Lung (tissue), 12 donors: ENCODE results near the gene EFHD2. TPM values are rescaled to one million over a fixed set of nuclear protein-coding genes. Genes with fewer than 3 reads are reported as not detected.
"Not testable (repeated sequence)": the region's sequence is repeated elsewhere in the genome, so short reads cannot be mapped to it uniquely, and the experiment has no call there.

Experiments used
- ATAC-seq: fragments of 200-7000 bp; cut with Tn5 transposase; one replicate; pipeline ENCODE4 v1.9.1; 2020; ENCODE audit warnings: moderate number of reproducible peaks; ENCODE audit not compliant: insufficient read depth, low FRiP score
- DNase-seq, 3 donors: peaks; one replicate each; pipeline ENCODE4 v3.0.0-alpha.2; 2013 to 2017
- H3K27ac ChIP-seq, 2 donors: one replicate each; pipeline ENCODE4 v1.5.1; 2013; ENCODE audit warnings: mild to moderate bottlenecking in 2 of 2, moderate library complexity in 2 of 2, control low read depth in 1 of 2, inconsistent platforms in 1 of 2, low read depth in 1 of 2, low read length in 1 of 2
- H3K27me3 ChIP-seq, 3 donors: one replicate each; pipeline ENCODE4 v1.5.1; 2013; ENCODE audit warnings: low read length in 2 of 3; ENCODE audit not compliant: control insufficient read depth in 3 of 3, insufficient read depth in 3 of 3
- H3K36me3 ChIP-seq, 4 donors: one replicate each; pipeline ENCODE4 v1.5.1; 2013; ENCODE audit warnings: low read length in 4 of 4, mild to moderate bottlenecking in 1 of 4, moderate library complexity in 1 of 4; ENCODE audit not compliant: control insufficient read depth in 4 of 4, insufficient read depth in 4 of 4
- H3K4me1 ChIP-seq, 5 donors: one replicate each; pipeline ENCODE4 v1.5.1; 2013; ENCODE audit warnings: low read length in 5 of 5, mild to moderate bottlenecking in 2 of 5, moderate library complexity in 1 of 5; ENCODE audit not compliant: control insufficient read depth in 5 of 5, insufficient read depth in 5 of 5
- H3K4me3 ChIP-seq: one replicate; pipeline ENCODE4 v1.5.1; 2013; ENCODE audit warnings: mild to moderate bottlenecking, control low read depth, moderate library complexity
- H3K9ac ChIP-seq, 2 donors: one replicate each; pipeline ENCODE4 v1.5.1; 2013; ENCODE audit warnings: low read length in 2 of 2, control low read depth in 1 of 2; ENCODE audit not compliant: insufficient read depth in 1 of 2
- H3K9me3 ChIP-seq, 4 donors: one replicate each; pipeline ENCODE4 v1.5.1; 2013; ENCODE audit warnings: low read length in 3 of 4, mild to moderate bottlenecking in 1 of 4, moderate library complexity in 1 of 4; ENCODE audit not compliant: control insufficient read depth in 4 of 4, insufficient read depth in 3 of 4
- WGBS, 2 donors: extraction: QIAGEN DNeasy Blood & Tissue Kit; methylation state at CpG; one replicate each; pipeline ENCODE4 v1.1.7; 2013; 5-methylcytosine and 5-hydroxymethylcytosine counted together
- polyA plus RNA-seq, 2 donors: library from polyadenylated mRNA; stranded (reverse); fragments of 200-250 nt; gene quantifications; one replicate each; pipeline ENCODE4 v1.2.1, GENCODE V29; 2013
- total RNA-seq, 2 donors: library from RNA; depleted of rRNA in 1 of 2; stranded (reverse); fragments of >200 nt in 1 of 2; gene quantifications; one replicate each; pipeline ENCODE4 v1.2.1, GENCODE V29; 2014 to 2021
- TF ChIP-seq, protein P1 (sequence below): IDR thresholded peaks from 2 replicates; pipeline ENCODE4 v1.5.1; 2012; ENCODE audit warnings: mild to moderate bottlenecking; ENCODE audit errors: control extremely low read depth, extremely low read depth
- donor health status: control.
- donor health status: control.
- donor health status: Bipolar disorder and iron deficiency.
- donor health status: healthy.
- donor health status: DM: yes; HTN: yes; CAD: no.

EFHD2 gene
- total and polyA plus RNA-seq, 4 donors: 28.2 to 175 (median 90.1) TPM

DNA sequence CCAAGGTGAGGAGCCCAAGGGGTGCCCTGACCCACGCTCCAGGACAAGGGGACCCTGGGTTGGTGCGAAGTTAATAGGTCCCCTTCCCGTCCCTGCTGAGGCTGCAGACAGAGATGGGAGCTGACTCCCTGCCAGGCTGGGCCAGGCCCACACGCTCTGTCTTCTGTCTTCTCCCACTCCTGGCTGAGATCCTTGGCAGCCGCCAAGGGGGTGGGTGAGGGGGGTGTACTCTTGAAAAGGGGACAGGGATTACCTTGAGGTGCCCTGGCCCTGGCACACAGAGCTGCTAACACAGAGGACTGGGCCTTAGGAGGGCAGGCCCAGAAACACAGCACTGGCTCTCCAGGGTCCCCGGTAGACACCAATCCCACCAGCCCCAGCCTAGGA lies 17.6 kb downstream of the EFHD2 start:
- H3K27me3 ChIP-seq: no peaks in the 10 kb centered on the region
- TF ChIP-seq, protein P1, sequence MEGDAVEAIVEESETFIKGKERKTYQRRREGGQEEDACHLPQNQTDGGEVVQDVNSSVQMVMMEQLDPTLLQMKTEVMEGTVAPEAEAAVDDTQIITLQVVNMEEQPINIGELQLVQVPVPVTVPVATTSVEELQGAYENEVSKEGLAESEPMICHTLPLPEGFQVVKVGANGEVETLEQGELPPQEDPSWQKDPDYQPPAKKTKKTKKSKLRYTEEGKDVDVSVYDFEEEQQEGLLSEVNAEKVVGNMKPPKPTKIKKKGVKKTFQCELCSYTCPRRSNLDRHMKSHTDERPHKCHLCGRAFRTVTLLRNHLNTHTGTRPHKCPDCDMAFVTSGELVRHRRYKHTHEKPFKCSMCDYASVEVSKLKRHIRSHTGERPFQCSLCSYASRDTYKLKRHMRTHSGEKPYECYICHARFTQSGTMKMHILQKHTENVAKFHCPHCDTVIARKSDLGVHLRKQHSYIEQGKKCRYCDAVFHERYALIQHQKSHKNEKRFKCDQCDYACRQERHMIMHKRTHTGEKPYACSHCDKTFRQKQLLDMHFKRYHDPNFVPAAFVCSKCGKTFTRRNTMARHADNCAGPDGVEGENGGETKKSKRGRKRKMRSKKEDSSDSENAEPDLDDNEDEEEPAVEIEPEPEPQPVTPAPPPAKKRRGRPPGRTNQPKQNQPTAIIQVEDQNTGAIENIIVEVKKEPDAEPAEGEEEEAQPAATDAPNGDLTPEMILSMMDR: no peak
- H3K4me3 ChIP-seq: no peak overlapping the region
- peaks cover 0 to 24% (median 0%) of the 10 kb centered on the region in 5 donors for H3K4me1 ChIP-seq
- no peak for ATAC-seq
- 84 to 96% methylated on average over 6 of the region's 6 CpGs for WGBS, 2 donors
- no peak for DNase-seq
- peaks cover 0 to 30% (median 0%) of the 10 kb centered on the region in 4 donors for H3K36me3 ChIP-seq
- no peak overlapping the region for H3K27ac ChIP-seq
- peak overlapping the region; percentile 10 to 18 for H3K9ac ChIP-seq
- no peaks in the 10 kb centered on the region for H3K9me3 ChIP-seq

DNA sequence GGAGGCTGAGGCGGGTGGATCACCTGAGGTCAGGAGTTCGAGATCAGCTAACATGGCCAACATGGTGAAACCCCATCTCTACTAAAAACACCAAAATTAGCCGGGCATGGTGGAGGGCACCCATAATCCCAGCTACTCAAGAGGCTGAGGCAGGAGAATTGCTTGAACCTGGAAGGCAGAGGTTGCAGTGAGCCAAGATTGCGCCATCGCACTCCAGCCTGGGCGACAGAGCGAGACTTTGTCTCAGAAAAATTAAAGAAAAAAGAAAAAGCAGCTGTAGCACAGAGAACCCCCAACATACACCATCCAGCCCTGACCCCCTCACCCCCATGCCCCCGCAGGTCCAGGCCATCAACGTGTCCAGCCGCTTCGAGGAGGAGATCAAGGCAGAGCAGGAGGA lies 18.6 kb downstream of the EFHD2 start:
- not testable (repeated sequence) for ATAC-seq, H3K9ac ChIP-seq, H3K4me3 ChIP-seq, H3K27ac ChIP-seq, H3K27me3 ChIP-seq, H3K9me3 ChIP-seq, DNase-seq
- peaks cover 0 to 30% (median 0%) of the 10 kb centered on the region in 5 donors for H3K4me1 ChIP-seq
- 83 to 89% methylated on average over 11 of the region's 11 CpGs for WGBS, 2 donors
- peaks cover 0 to 30% (median 0%) of the 10 kb centered on the region in 4 donors for H3K36me3 ChIP-seq

DNA sequence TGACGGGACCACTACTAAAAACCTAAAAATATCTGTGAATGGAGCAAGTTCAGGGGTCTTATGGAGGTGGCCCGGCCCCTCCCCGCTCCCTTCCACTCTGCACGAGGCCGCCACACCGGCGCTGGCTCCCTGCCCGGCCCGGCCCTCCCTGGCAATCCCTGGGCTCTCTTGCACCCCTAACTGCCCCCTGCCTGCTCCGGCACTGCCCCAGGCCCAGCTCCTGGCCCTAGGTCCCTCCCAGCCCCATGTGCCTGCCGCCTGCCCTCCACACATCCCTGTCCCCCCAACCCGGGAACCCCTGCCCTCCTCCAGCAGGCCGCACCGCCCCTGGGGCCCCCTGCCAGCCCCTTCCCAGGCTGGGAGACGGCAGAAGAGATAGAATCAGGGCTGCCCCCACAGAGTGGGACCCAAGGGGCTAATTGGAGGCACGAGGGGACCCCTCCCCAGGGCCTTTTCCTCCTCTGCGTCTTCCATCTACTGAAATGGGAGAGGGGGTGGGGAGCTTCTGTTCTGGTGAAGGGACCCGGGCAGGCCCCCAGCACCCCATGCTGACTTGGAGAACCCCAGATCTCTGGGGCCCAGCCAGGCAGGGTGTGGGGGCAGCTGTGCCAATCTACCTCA lies 19.2 kb downstream of the EFHD2 start:
- TF ChIP-seq, protein P1: no peak
- Histone ChIP-seq H3K27me3 (no peaks in the 10 kb centered on the region), H3K27ac (no peak overlapping the region), H3K4me1 (peaks cover 0 to 30% (median 0%) of the 10 kb centered on the region in 5 donors), H3K9me3 (no peaks in the 10 kb centered on the region), H3K9ac (no peak overlapping the region), H3K4me3 (no peak overlapping the region), H3K36me3 (peaks cover 0 to 30% (median 0%) of the 10 kb centered on the region in 4 donors)
- 91 to 93% methylated on average over 18 of the region's 18 CpGs for WGBS, 2 donors
- ATAC-seq (no peak), DNase-seq (no peak)

DNA sequence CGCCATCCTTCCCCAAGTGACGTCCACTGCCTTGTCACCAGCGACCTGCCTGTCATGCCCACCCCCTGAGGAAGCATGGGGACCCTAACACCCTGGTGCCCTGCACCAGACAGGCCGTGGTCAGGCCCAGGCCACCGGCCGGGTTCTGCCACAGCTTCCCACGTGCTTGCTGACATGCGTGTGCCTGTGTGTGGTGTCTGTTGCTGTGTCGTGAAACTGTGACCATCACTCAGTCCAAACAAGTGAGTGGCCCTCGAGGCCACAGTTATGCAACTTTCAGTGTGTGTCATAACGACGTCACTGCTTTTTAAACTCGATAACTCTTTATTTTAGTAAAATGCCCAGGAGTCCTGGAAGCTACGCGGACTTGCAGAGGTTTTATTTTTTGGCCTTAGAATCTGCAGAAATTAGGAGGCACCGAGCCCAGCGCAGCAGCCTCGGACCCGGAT lies 20.0 kb downstream of the EFHD2 start:
- peaks cover 0 to 30% (median 0%) of the 10 kb centered on the region in 4 donors for H3K36me3 ChIP-seq
- TF ChIP-seq, protein P1: no peak
- ATAC-seq: no peak
- WGBS, 2 donors: 72 to 75% methylated on average over 19 of the region's 19 CpGs
- DNase-seq: no peak
- H3K27me3 ChIP-seq: no peaks in the 10 kb centered on the region
- H3K4me3 ChIP-seq: no peak overlapping the region
- H3K27ac ChIP-seq: no peak overlapping the region
- no peak overlapping the region for H3K9ac ChIP-seq
- peaks cover 0 to 30% (median 0%) of the 10 kb centered on the region in 5 donors for H3K4me1 ChIP-seq
- no peaks in the 10 kb centered on the region for H3K9me3 ChIP-seq
